Endothelial cell of umbilical vein (primary cell): ENCODE results near the gene PCGF3. TPM values are rescaled to one million over a fixed set of nuclear protein-coding genes. Genes with fewer than 3 reads are reported as not detected.

Experiments
- BruUV-seq: library from RNA; stranded (reverse); fragments of 400-500 nt; replicated peaks from 2 replicates; lab custom pipeline; 2021; lab: Mats Ljungman, UMichigan
- CTCF ChIA-PET: fragments of 300-600, 350-600 bp; sonication (Branson Sonifier 250); formaldehyde crosslinking; loops from one replicate; lab custom pipeline; 2021; ENCODE audit warnings: antibody characterized with exemption, inconsistent platforms; lab: Charles Lee
- POLR2A ChIA-PET: fragments of 300-600, 350-600 bp; sonication (Branson Sonifier 250); formaldehyde crosslinking; loops from one replicate; lab custom pipeline; 2021; ENCODE audit warnings: antibody characterized with exemption, inconsistent platforms; lab: Charles Lee
- DNase-seq: peaks from one replicate; pipeline ENCODE4 v3.0.0-alpha.2; 2011; ENCODE audit warnings: low read depth, low spot score
- FAIRE-seq: peaks from 2 replicates; lab custom pipeline; 2011; peaks lifted over from hg19 to GRCh38; lab: Jason Lieb, UNC
- H2AFZ ChIP-seq: 2 replicates; pipeline ENCODE4 v1.6.0; 2012; ENCODE audit warnings: low read depth, low read length, control low read depth, inconsistent platforms
- H3K27ac ChIP-seq: 2 replicates; pipeline ENCODE4 v1.5.1; 2011; ENCODE audit warnings: low read depth, mild to moderate bottlenecking, control low read depth, low read length, moderate library complexity; ENCODE audit not compliant: insufficient read depth
- H3K27me3 ChIP-seq, 2 experiments: 2 replicates each; pipeline versions ENCODE4 v1.6.0 to v1.6.1; 2011; ENCODE audit warnings: low read length in 2 of 2, mixed read lengths in 1 of 2; ENCODE audit not compliant: control insufficient read depth in 2 of 2, insufficient read depth in 2 of 2
- H3K36me3 ChIP-seq, 2 experiments: 2 replicates in 1 of 2; 3 replicates in 1 of 2; pipeline ENCODE4 v1.5.1; 2011; ENCODE audit warnings: low read length in 2 of 2, mild to moderate bottlenecking in 1 of 2, moderate library complexity in 1 of 2; ENCODE audit not compliant: control insufficient read depth in 2 of 2, insufficient read depth in 2 of 2; ENCODE audit errors: extremely low read depth in 1 of 2
- H3K4me1 ChIP-seq: 3 replicates; pipeline ENCODE4 v1.5.1; 2011; ENCODE audit warnings: mild to moderate bottlenecking, low read length; ENCODE audit not compliant: control insufficient read depth, insufficient read depth; ENCODE audit errors: extremely low read depth
- H3K4me2 ChIP-seq: 2 replicates; pipeline ENCODE4 v1.6.1; 2011; ENCODE audit warnings: low read length, control low read depth, mixed read lengths; ENCODE audit not compliant: insufficient read depth
- H3K4me3 ChIP-seq, 3 experiments: fragments of 200-600 bp in 1 of 3; sonication (generic), shearing (Covaris generic) in 1 of 3; replicated peaks in 1 of 3; 2 replicates each; pipeline ENCODE4 v1.5.1; 2011 to 2016; ENCODE audit warnings: control low read depth in 3 of 3, low read length in 3 of 3, mild to moderate bottlenecking in 2 of 3, inconsistent platforms in 1 of 3, low read depth in 1 of 3, moderate library complexity in 1 of 3; ENCODE audit not compliant: insufficient read depth in 1 of 3
- H3K79me2 ChIP-seq: 2 replicates; pipeline ENCODE4 v1.6.0; 2012; ENCODE audit warnings: low read length, inconsistent platforms; ENCODE audit not compliant: control insufficient read depth, insufficient read depth
- H3K9ac ChIP-seq: replicated peaks from 2 replicates; pipeline ENCODE3; 2011; ENCODE audit warnings: low read length, control low read depth; ENCODE audit not compliant: insufficient read depth; ENCODE audit errors: extremely low read depth
- H3K9me1 ChIP-seq: replicated peaks from 3 replicates; pipeline ENCODE4 v1.6.0; 2011; ENCODE audit warnings: mild to moderate bottlenecking, low read length; ENCODE audit not compliant: control insufficient read depth, insufficient read depth; ENCODE audit errors: extremely low read depth
- H3K9me3 ChIP-seq: replicated peaks from 2 replicates; pipeline ENCODE4 v1.5.1; 2012; ENCODE audit warnings: low read length, inconsistent platforms; ENCODE audit not compliant: control insufficient read depth, insufficient read depth
- H4K20me1 ChIP-seq: replicated peaks from 2 replicates; pipeline ENCODE3; 2011; ENCODE audit warnings: mild to moderate bottlenecking, low read length; ENCODE audit not compliant: control insufficient read depth, insufficient read depth; ENCODE audit errors: extremely low read depth
- CTCF ChIP-seq, 2 donors: IDR thresholded peaks; 1 replicate in 1 of 2; 2 replicates in 1 of 2; pipeline ENCODE4 v1.5.1; 2011; ENCODE audit warnings: low read length in 2 of 2, mild to moderate bottlenecking in 2 of 2, moderate library complexity in 2 of 2, control low read depth in 1 of 2, inconsistent platforms in 1 of 2, low read depth in 1 of 2; ENCODE audit not compliant: insufficient read depth in 1 of 2; ENCODE audit errors: extremely low read depth in 1 of 2
- EZH2 ChIP-seq: IDR thresholded peaks from 2 replicates; pipeline ENCODE4 v1.6.1; 2012; ENCODE audit warnings: borderline replicate concordance, low read depth, mild to moderate bottlenecking, moderate library complexity, low read length, inconsistent platforms; ENCODE audit not compliant: severe bottlenecking
- GATA2 ChIP-seq: IDR thresholded peaks from 2 replicates; pipeline ENCODE4 v1.7.0; 2011; ENCODE audit warnings: low read depth, mild to moderate bottlenecking, moderate library complexity, mixed read lengths, low read length; ENCODE audit not compliant: insufficient read length, insufficient read depth
- JUN ChIP-seq: IDR thresholded peaks from 2 replicates; pipeline ENCODE4 v1.6.1; 2011; ENCODE audit warnings: borderline replicate concordance, low read depth; ENCODE audit not compliant: insufficient read length, insufficient read depth
- MAX ChIP-seq: IDR thresholded peaks from 2 replicates; pipeline ENCODE4 v1.6.1; 2011; ENCODE audit not compliant: insufficient read depth, insufficient read length
- MYC ChIP-seq: IDR thresholded peaks from one replicate; pipeline ENCODE4 v1.6.1; 2011; ENCODE audit warnings: mild to moderate bottlenecking, low read depth, low read length
- POLR2AphosphoS5 ChIP-seq: IDR thresholded peaks from 2 replicates; pipeline ENCODE4 v1.6.1; 2012; ENCODE audit warnings: low read depth, mild to moderate bottlenecking, control low read depth, low read length, moderate library complexity; ENCODE audit not compliant: insufficient read depth
- dilution Hi-C: fragments of 300-500 bp; cut with MboI; formaldehyde crosslinking; loops from one replicate; pipeline ENCODE4 v1.15.0; 2019; ENCODE audit warnings: low sequenced_read_pairs; ENCODE audit not compliant: extremely low pct_ligation_motif_present
- intact Hi-C: fragments of 100-400 bp; cut with micrococcal nuclease; formaldehyde crosslinking; loops from one replicate; pipeline ENCODE4 v1.10.0; 2022
- polyA plus RNA-seq, 4 experiments: library from polyadenylated mRNA; depleted of rRNA in 3 of 4; stranded (reverse) in 3 of 4; unstranded in 1 of 4; fragments of >200 nt; gene quantifications; 2 replicates each; pipeline versions ENCODE4 v1.2.1 to v1.2.3, GENCODE V29; 2011 to 2012; ENCODE audit warnings: missing spikeins in 1 of 4
- total RNA-seq: library from RNA; stranded (reverse); gene quantifications from 2 replicates; pipeline ENCODE4 v1.2.3, GENCODE V29; 2021

Gene PCGF3
- total and polyA plus RNA-seq, 2 donors (not counting 3 experiments of a cell fraction or from before 2014, with no cell fraction given): 70.2 to 91.8 TPM

GRCh38 chr4:791898-792625 lies 86.4 kb downstream of the PCGF3 start:
- H3K9me1 ChIP-seq: no peaks in the 10 kb centered on the region
- H2AFZ ChIP-seq: no peak overlapping the region
- FAIRE-seq (no peak), DNase-seq (no peak)
- H3K4me3 ChIP-seq: no peak overlapping the region
- H3K79me2 ChIP-seq: no peaks in the 10 kb centered on the region
- POLR2A ChIA-PET: no interaction called here
- peaks cover 32 to 39% of the 10 kb centered on the region in 2 experiments for H3K27me3 ChIP-seq
- no peak overlapping the region for H3K9ac ChIP-seq
- no peak overlapping the region for H3K27ac ChIP-seq
- BruUV-seq: no TSS peak
- H3K9me3 ChIP-seq: no peaks in the 10 kb centered on the region
- dilution Hi-C loops (no loop called here), intact Hi-C loops (no loop called here)
- peaks cover under 1% of the 10 kb centered on the region for H3K4me1 ChIP-seq
- no peaks in the 10 kb centered on the region for H4K20me1 ChIP-seq
- no peak overlapping the region for H3K4me2 ChIP-seq
- CTCF ChIA-PET: no interaction called here
- H3K36me3 ChIP-seq: no peaks in the 10 kb centered on the region
- TF ChIP-seq EZH2 (peak; percentile 27), GATA2 (no peak), CTCF (IDR thresholded peaks at IDR 0.05; ENCODE audit: extremely low read depth in 1 of 2, insufficient read depth in 1 of 2, low read depth in 1 of 2, low read length in 2 of 2) (peak in 1 of 2 donors; percentile 14)

- POLR2A ChIA-PET: no interaction called here
- Histone ChIP-seq H3K9me1 (no peaks in the 10 kb centered on the region), H3K27me3 (peaks cover 34 to 39% of the 10 kb centered on the region in 2 experiments), H3K4me2 (no peak overlapping the region), H3K27ac (no peak overlapping the region), H4K20me1 (no peaks in the 10 kb centered on the region), H3K9me3 (no peaks in the 10 kb centered on the region), H3K9ac (no peak overlapping the region), H3K4me3 (no peak overlapping the region), H2AFZ (no peak overlapping the region), H3K4me1 (no peaks in the 10 kb centered on the region), H3K79me2 (no peaks in the 10 kb centered on the region), H3K36me3 (no peaks in the 10 kb centered on the region)
- no peak for TF ChIP-seq POLR2AphosphoS5
- TF ChIP-seq MAX: peak; percentile 27
- TF ChIP-seq JUN: no peak
- no peak for TF ChIP-seq MYC
- no peak for TF ChIP-seq GATA2
- CTCF ChIA-PET: no interaction called here
- FAIRE-seq: no peak
- dilution Hi-C loops: no loop called here
- DNase-seq: no peak
- no TSS peak for BruUV-seq
- intact Hi-C loops: no loop called here
Measured at GRCh38 chr4:792626-793092, 87.0 kb downstream of the PCGF3 start.
